Esophagus squamous epithelium (tissue), 4 donors: Measurements from ENCODE around the gene METTL16.
"Not testable (repeated sequence)": the region's sequence is repeated elsewhere in the genome, so short reads cannot be mapped to it uniquely, and the experiment has no call there.

Experiments used
- CTCF ChIP-seq, 6 experiments: fragments of 450-650 bp in 4 of 6; fragments of 200-600 bp in 2 of 6; sonication (generic) in 2 of 6; IDR thresholded peaks; one replicate each; pipeline ENCODE4 v1.5.1; 2016 to 2019; ENCODE audit warnings: antibody characterized with exemption in 6 of 6, mild to moderate bottlenecking in 4 of 6, moderate library complexity in 4 of 6
- POLR2A ChIP-seq, 4 donors: fragments of 450-650 bp; IDR thresholded peaks; one replicate each; pipeline ENCODE4 v1.6.1; 2017; ENCODE audit warnings: antibody characterized with exemption in 4 of 4, mild to moderate bottlenecking in 4 of 4, moderate library complexity in 3 of 4

GRCh38 chr17:2439997-2440396 is 71.7 kb downstream of the METTL16 start:
- not testable (repeated sequence) for TF ChIP-seq CTCF, POLR2A (IDR thresholded peaks at IDR 0.05)
